Measurements from ENCODE around the gene ARHGEF4. TPM values are rescaled to one million over a fixed set of nuclear protein-coding genes. Genes with fewer than 3 reads are reported as not detected.

The ARHGEF4 gene
- total and polyA plus RNA-seq, 2 experiments from 2014 or later = 4.6 to 16.6 TPM

DNA sequence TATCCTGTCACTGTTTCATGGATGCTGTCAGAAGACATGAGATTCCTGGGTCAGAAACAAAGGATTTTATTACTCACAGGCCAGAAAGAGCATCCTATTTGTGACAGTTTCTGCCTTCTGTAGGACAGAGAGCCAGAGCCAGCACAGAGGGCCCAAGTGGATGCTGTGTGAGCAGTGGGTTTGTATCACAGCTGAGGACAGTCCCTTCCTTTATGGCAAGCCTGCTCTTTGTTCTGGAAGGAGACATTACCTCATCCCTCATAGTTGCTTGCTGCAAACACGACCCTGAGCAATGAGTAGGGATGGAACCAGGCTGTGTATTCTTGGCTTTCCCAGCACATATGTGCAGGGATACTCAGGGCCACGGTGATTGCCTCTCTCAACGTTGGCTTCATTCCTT lies 41.6 kb downstream of the ARHGEF4 start (continued):
- TF ChIP-seq ZNF114 (CRISPR knock-in tag; IDR thresholded peaks at IDR 0.05) (no peak), JUNB (IDR thresholded peaks at IDR 0.05; ENCODE audit: unreplicated experiment) (no peak)

DNA sequence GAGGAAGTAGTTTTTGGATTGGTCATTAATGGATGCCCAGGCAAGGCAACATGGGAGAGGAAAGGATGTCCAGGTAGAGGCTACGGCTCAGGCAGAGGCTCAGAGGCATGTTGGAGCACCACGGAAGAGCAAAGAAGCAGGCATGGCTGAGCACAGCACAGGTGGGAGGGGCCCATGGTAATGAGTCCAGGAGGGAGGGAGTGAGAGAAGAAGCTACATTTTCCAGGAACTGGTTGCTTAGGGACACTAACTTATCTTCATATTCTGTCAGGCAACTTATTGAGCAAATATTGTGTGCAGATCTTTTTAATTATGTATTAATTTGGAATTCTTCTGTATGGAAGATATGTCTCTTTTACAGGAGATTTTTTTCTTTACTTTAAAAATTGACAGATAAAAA lies 42.2 kb downstream of the ARHGEF4 start:
- H3K4me1 ChIP-seq (ENCODE audit: insufficient read depth) = no peaks in the 10 kb centered on the region
- H3K4me3 Mint-ChIP-seq = no peak overlapping the region
- H3K4me3 ChIP-seq = no peak overlapping the region
- no peak for TF ChIP-seq STAT1 (IDR thresholded peaks at IDR 0.05; ENCODE audit: unreplicated experiment)
- TF ChIP-seq CREB1 (CRISPR knock-in tag; IDR thresholded peaks at IDR 0.05; ENCODE audit: low read depth) = no peak
- TF ChIP-seq ZNF114 (CRISPR knock-in tag; IDR thresholded peaks at IDR 0.05) = no peak
- TF ChIP-seq POLR2AphosphoS5 (IDR thresholded peaks at IDR 0.05; ENCODE audit: low read depth) = no peak
- TF ChIP-seq, protein P1, sequence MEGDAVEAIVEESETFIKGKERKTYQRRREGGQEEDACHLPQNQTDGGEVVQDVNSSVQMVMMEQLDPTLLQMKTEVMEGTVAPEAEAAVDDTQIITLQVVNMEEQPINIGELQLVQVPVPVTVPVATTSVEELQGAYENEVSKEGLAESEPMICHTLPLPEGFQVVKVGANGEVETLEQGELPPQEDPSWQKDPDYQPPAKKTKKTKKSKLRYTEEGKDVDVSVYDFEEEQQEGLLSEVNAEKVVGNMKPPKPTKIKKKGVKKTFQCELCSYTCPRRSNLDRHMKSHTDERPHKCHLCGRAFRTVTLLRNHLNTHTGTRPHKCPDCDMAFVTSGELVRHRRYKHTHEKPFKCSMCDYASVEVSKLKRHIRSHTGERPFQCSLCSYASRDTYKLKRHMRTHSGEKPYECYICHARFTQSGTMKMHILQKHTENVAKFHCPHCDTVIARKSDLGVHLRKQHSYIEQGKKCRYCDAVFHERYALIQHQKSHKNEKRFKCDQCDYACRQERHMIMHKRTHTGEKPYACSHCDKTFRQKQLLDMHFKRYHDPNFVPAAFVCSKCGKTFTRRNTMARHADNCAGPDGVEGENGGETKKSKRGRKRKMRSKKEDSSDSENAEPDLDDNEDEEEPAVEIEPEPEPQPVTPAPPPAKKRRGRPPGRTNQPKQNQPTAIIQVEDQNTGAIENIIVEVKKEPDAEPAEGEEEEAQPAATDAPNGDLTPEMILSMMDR (conservative IDR thresholded peaks at IDR 0.05; ENCODE audit: low read depth in 2 of 2) = no peak
- no peaks in the 10 kb centered on the region for H3K27me3 ChIP-seq (ENCODE audit: insufficient read depth)
- H3K36me3 Mint-ChIP-seq (ENCODE audit: low read depth) = no peaks in the 10 kb centered on the region; the same call in 1 of the 3 replicates
- H3K27ac Mint-ChIP-seq = no peak overlapping the region
- no peaks in the 10 kb centered on the region for H3K9me2 ChIP-seq (ENCODE audit: insufficient read depth)
- H3K27ac ChIP-seq (ENCODE audit: low read depth) = no peak overlapping the region
- H4K20me1 ChIP-seq (replicated peaks; ENCODE audit: insufficient read depth) = no peaks in the 10 kb centered on the region
- H3K27me3 Mint-ChIP-seq (ENCODE audit: insufficient read depth, low read depth, poor library complexity) = peaks cover 1% of the 10 kb centered on the region
- ATAC-seq (no peak), DNase-seq (ENCODE audit: low spot score) (no peak)
- H3F3A ChIP-seq (replicated peaks; ENCODE audit: low read depth) = no peaks in the 10 kb centered on the region
- no peak overlapping the region for H2AFZ ChIP-seq
- H3K4me2 ChIP-seq = no peak overlapping the region
- H3K4me1 Mint-ChIP-seq = no peaks in the 10 kb centered on the region
- H3K9me3 Mint-ChIP-seq = peaks cover 7% of the 10 kb centered on the region; the same call in 2 of the 3 replicates
- no peaks in the 10 kb centered on the region for H3K36me3 ChIP-seq (ENCODE audit: insufficient read depth)
- no peaks in the 10 kb centered on the region for H3K79me2 ChIP-seq (replicated peaks; ENCODE audit: insufficient read depth)

DNA sequence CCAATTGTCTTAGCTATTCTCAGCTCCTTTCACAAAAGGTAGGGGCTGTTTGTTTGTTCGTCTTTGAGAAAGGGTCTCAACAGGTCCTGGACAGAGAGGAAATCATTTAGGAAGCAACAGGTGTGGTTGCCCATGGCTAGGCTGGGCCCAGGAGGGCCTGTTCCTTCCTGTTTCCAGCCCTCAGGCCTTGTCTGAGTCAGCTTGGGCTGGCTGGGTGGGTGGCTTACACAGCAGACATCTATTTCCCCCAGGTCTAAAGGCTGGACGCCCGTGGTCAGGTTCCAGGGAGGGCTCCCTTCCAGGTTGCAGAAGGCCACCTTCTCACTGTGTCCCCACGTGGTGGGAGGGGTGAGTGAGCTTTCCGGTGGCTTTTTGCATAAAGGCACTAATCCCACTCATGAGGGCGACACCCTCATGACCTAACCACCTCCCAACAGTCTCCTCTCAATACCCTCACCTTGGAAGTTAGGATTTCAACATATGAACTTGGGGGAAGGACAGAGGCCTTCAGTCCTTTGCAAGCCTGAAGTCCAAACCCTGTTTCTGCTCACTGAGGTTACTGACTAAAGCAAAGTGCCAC lies 45.5 kb downstream of the ARHGEF4 start:
- H2AFZ ChIP-seq = no peak overlapping the region
- H3K27ac ChIP-seq (ENCODE audit: low read depth) = no peak overlapping the region
- no peak overlapping the region for H3K4me3 ChIP-seq
- Mint-ChIP-seq H3K27ac (no peak overlapping the region), H3K9me3 (no peaks in the 10 kb centered on the region), H3K4me1 (no peaks in the 10 kb centered on the region), H3K36me3 (ENCODE audit: low read depth) (no peaks in the 10 kb centered on the region; the same call in 1 of the 3 replicates), H3K27me3 (ENCODE audit: insufficient read depth, low read depth, poor library complexity) (no peaks in the 10 kb centered on the region), H3K4me3 (no peak overlapping the region)
- H4K20me1 ChIP-seq (replicated peaks; ENCODE audit: insufficient read depth) = no peaks in the 10 kb centered on the region; the same call in 1 of the 2 replicates
- ATAC-seq (no peak), DNase-seq (ENCODE audit: low spot score) (no peak)
- no peaks in the 10 kb centered on the region for H3K79me2 ChIP-seq (replicated peaks; ENCODE audit: insufficient read depth)
- H3K27me3 ChIP-seq (ENCODE audit: insufficient read depth) = no peaks in the 10 kb centered on the region
- no peaks in the 10 kb centered on the region for H3K4me1 ChIP-seq (ENCODE audit: insufficient read depth)
- TF ChIP-seq, protein P2, sequence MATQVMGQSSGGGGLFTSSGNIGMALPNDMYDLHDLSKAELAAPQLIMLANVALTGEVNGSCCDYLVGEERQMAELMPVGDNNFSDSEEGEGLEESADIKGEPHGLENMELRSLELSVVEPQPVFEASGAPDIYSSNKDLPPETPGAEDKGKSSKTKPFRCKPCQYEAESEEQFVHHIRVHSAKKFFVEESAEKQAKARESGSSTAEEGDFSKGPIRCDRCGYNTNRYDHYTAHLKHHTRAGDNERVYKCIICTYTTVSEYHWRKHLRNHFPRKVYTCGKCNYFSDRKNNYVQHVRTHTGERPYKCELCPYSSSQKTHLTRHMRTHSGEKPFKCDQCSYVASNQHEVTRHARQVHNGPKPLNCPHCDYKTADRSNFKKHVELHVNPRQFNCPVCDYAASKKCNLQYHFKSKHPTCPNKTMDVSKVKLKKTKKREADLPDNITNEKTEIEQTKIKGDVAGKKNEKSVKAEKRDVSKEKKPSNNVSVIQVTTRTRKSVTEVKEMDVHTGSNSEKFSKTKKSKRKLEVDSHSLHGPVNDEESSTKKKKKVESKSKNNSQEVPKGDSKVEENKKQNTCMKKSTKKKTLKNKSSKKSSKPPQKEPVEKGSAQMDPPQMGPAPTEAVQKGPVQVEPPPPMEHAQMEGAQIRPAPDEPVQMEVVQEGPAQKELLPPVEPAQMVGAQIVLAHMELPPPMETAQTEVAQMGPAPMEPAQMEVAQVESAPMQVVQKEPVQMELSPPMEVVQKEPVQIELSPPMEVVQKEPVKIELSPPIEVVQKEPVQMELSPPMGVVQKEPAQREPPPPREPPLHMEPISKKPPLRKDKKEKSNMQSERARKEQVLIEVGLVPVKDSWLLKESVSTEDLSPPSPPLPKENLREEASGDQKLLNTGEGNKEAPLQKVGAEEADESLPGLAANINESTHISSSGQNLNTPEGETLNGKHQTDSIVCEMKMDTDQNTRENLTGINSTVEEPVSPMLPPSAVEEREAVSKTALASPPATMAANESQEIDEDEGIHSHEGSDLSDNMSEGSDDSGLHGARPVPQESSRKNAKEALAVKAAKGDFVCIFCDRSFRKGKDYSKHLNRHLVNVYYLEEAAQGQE (IDR thresholded peaks at IDR 0.05; ENCODE audit: unreplicated experiment) = no peak
- TF ChIP-seq, protein P3, sequence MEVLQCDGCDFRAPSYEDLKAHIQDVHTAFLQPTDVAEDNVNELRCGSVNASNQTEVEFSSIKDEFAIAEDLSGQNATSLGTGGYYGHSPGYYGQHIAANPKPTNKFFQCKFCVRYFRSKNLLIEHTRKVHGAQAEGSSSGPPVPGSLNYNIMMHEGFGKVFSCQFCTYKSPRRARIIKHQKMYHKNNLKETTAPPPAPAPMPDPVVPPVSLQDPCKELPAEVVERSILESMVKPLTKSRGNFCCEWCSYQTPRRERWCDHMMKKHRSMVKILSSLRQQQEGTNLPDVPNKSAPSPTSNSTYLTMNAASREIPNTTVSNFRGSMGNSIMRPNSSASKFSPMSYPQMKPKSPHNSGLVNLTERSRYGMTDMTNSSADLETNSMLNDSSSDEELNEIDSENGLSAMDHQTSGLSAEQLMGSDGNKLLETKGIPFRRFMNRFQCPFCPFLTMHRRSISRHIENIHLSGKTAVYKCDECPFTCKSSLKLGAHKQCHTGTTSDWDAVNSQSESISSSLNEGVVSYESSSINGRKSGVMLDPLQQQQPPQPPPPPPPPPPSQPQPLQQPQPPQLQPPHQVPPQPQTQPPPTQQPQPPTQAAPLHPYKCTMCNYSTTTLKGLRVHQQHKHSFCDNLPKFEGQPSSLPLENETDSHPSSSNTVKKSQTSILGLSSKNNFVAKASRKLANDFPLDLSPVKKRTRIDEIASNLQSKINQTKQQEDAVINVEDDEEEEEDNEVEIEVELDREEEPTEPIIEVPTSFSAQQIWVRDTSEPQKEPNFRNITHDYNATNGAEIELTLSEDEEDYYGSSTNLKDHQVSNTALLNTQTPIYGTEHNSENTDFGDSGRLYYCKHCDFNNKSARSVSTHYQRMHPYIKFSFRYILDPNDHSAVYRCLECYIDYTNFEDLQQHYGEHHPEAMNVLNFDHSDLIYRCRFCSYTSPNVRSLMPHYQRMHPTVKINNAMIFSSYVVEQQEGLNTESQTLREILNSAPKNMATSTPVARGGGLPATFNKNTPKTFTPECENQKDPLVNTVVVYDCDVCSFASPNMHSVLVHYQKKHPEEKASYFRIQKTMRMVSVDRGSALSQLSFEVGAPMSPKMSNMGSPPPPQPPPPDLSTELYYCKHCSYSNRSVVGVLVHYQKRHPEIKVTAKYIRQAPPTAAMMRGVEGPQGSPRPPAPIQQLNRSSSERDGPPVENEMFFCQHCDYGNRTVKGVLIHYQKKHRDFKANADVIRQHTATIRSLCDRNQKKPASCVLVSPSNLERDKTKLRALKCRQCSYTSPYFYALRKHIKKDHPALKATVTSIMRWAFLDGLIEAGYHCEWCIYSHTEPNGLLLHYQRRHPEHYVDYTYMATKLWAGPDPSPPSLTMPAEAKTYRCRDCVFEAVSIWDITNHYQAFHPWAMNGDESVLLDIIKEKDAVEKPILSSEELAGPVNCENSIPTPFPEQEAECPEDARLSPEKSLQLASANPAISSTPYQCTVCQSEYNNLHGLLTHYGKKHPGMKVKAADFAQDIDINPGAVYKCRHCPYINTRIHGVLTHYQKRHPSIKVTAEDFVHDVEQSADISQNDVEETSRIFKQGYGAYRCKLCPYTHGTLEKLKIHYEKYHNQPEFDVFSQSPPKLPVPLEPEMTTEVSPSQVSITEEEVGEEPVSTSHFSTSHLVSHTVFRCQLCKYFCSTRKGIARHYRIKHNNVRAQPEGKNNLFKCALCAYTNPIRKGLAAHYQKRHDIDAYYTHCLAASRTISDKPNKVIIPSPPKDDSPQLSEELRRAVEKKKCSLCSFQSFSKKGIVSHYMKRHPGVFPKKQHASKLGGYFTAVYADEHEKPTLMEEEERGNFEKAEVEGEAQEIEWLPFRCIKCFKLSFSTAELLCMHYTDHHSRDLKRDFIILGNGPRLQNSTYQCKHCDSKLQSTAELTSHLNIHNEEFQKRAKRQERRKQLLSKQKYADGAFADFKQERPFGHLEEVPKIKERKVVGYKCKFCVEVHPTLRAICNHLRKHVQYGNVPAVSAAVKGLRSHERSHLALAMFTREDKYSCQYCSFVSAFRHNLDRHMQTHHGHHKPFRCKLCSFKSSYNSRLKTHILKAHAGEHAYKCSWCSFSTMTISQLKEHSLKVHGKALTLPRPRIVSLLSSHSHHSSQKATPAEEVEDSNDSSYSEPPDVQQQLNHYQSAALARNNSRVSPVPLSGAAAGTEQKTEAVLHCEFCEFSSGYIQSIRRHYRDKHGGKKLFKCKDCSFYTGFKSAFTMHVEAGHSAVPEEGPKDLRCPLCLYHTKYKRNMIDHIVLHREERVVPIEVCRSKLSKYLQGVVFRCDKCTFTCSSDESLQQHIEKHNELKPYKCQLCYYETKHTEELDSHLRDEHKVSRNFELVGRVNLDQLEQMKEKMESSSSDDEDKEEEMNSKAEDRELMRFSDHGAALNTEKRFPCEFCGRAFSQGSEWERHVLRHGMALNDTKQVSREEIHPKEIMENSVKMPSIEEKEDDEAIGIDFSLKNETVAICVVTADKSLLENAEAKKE (CRISPR knock-in tag; IDR thresholded peaks at IDR 0.05) = no peak
- TF ChIP-seq ZNF114 (CRISPR knock-in tag; IDR thresholded peaks at IDR 0.05) = no peak
- H3K9me2 ChIP-seq (ENCODE audit: insufficient read depth) = no peaks in the 10 kb centered on the region
- no peak overlapping the region for H3K4me2 ChIP-seq
- no peaks in the 10 kb centered on the region for H3F3A ChIP-seq (replicated peaks; ENCODE audit: low read depth)
- no peaks in the 10 kb centered on the region for H3K36me3 ChIP-seq (ENCODE audit: insufficient read depth)

All from GM23338 (cell line).